ENCODE measurements around the gene ADCY7. TPM values are rescaled to one million over a fixed set of nuclear protein-coding genes. Genes with fewer than 3 reads are reported as not detected.

ADCY7 gene
- total RNA-seq = 16.8 and 17.0 TPM in 2 replicates
- long read RNA-seq, partial matches to known transcripts = 7 of 9 reads
- long read RNA-seq, other reads (novel, unspliced or antisense) = 2 of 9 reads

DNA sequence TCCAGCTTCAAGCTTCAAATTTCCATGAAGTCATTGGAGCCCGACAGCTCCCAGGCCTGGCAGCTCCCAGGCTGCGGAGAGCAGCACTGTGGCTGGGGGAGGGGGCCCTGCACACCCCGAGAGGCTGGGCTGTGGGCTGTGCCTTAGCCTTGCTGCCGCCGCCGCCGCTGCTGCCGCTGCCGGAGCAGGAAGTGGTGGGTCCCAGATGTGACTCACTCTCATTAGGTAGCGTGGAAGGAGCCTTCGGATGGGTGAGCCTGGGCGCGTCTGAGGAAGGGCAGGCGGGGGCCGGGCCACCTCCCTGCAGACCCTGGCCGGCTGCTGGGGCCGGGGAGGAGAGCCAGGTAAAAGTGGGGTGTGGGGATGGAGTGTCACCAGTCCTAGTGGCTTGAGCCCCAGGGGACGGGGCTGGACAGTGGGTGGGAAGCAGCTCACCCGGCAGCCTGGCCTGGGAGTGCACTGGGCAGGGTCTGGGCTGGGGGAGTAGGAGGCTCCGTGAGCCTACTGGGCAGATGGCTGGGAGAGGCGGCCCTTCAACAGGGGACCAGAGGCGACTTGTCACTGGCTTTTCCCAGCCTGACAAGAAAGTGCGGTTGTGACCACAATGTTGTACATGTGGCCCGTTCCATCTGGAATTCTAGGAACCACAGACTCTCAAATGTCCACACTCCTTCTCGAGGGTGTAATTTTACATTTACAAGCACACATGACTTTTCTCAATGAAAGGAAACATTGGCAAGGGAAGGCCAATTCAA, at the start of gene ADCY7:
ADCY7 (plus strand) TSS at position 215 of the 755 bp plus-strand sequence. CDS start 21,629 bp downstream, outside the sequence.
- DNase-seq (ENCODE audit: low spot score, unreplicated experiment) = no peak
- TF ChIP-seq, protein P1, sequence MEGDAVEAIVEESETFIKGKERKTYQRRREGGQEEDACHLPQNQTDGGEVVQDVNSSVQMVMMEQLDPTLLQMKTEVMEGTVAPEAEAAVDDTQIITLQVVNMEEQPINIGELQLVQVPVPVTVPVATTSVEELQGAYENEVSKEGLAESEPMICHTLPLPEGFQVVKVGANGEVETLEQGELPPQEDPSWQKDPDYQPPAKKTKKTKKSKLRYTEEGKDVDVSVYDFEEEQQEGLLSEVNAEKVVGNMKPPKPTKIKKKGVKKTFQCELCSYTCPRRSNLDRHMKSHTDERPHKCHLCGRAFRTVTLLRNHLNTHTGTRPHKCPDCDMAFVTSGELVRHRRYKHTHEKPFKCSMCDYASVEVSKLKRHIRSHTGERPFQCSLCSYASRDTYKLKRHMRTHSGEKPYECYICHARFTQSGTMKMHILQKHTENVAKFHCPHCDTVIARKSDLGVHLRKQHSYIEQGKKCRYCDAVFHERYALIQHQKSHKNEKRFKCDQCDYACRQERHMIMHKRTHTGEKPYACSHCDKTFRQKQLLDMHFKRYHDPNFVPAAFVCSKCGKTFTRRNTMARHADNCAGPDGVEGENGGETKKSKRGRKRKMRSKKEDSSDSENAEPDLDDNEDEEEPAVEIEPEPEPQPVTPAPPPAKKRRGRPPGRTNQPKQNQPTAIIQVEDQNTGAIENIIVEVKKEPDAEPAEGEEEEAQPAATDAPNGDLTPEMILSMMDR (IDR thresholded peaks at IDR 0.05; ENCODE audit: unreplicated experiment) = no peak
- peaks cover 12% of the 10 kb centered on the region for H3K4me1 Mint-ChIP-seq (ENCODE audit: low read depth)
- H3K36me3 Mint-ChIP-seq (ENCODE audit: insufficient read depth) = no peaks in the 10 kb centered on the region
- no peak within 1 kb of the TSS for H3K27ac Mint-ChIP-seq
- no peaks in the 10 kb centered on the region for H3K27me3 Mint-ChIP-seq
- H3K4me3 Mint-ChIP-seq (ENCODE audit: low read depth) = no peak within 1 kb of the TSS
- no peaks in the 10 kb centered on the region for H3K9me3 Mint-ChIP-seq (ENCODE audit: low read depth)

DNA sequence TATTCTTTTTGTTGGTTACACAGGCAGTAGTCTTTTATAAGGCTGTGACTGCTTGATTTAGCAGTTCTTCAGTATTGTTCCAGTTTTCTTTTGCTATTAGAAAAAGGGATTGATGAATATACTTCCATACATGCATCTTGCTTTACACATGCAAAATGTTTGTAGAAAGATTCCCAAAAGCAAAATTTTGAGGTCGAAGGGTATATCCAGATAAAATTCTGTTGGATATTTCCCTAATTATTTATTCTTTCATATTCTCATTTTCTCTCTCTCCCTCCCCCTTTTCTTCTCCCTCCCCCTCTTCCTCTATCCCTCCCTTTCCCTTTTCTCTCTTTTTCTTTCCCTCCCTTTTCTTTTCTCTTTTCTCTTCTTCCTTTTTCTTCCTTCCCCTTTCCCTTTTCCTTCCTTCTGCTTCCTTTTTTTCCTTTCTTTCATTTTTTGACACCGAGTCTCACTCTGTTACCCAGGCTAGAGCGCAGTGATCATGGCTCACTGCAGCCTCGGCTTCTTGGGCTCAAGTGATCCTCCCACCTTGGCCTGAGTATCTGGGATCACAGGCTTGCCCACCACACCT, 46.9 kb upstream of the ADCY7 start:
- TF ChIP-seq, protein P1 (IDR thresholded peaks at IDR 0.05; ENCODE audit: unreplicated experiment) = no peak
- no peak for DNase-seq (ENCODE audit: low spot score, unreplicated experiment)
- no peaks in the 10 kb centered on the region for H3K9me3 Mint-ChIP-seq (ENCODE audit: low read depth)
- peaks cover 3% of the 10 kb centered on the region for H3K36me3 Mint-ChIP-seq (ENCODE audit: insufficient read depth)
- no peak overlapping the region for H3K4me3 Mint-ChIP-seq (ENCODE audit: low read depth)
- H3K27me3 Mint-ChIP-seq = no peaks in the 10 kb centered on the region
- peaks cover 4% of the 10 kb centered on the region for H3K4me1 Mint-ChIP-seq (ENCODE audit: low read depth)
- H3K27ac Mint-ChIP-seq = no peak overlapping the region

DNA sequence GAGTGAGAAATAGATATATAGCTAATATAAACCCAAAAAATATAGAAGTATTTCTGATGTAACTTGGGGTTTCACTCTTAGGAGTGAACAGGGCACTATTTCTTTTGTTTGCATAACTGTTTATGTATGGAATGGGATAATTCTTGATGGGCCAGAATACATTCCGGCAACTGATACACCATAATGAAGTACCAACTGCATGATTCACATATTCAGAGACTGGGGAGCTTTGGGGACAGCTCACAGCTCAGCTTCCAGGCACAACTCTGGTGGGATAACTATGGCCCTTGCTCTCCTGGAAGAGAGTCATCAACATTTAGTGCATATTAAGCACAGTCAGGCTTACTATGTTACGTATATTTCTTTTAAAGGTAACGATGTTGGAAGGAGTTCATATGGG, 42.1 kb upstream of the ADCY7 start:
- no peak overlapping the region for H3K27ac Mint-ChIP-seq
- peaks cover 4% of the 10 kb centered on the region for H3K4me1 Mint-ChIP-seq (ENCODE audit: low read depth)
- no peak overlapping the region for H3K4me3 Mint-ChIP-seq (ENCODE audit: low read depth)
- TF ChIP-seq, protein P1 (IDR thresholded peaks at IDR 0.05; ENCODE audit: unreplicated experiment) = no peak
- H3K36me3 Mint-ChIP-seq (ENCODE audit: insufficient read depth) = peaks cover 17% of the 10 kb centered on the region
- no peak for DNase-seq (ENCODE audit: low spot score, unreplicated experiment)
- H3K27me3 Mint-ChIP-seq = no peaks in the 10 kb centered on the region
- H3K9me3 Mint-ChIP-seq (ENCODE audit: low read depth) = no peaks in the 10 kb centered on the region

DNA sequence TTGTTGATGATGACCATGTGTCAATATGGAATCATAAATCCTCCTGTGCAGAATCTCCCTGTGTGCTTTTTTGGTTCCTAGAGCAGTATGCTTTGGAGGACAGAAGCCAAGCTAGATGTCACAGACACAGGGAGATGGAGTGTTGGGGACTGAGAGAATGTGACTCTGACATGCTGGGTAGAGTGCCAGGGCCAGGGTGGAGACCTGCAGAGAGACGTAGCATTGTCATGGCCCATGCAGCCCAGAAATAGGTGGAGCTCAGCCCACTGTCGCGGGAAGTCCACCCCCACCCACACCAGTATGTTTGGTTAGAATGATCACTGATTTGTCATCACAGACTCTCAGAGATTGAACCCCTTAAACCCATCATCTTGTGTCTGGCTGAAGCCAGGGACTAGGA, 39.2 kb upstream of the ADCY7 start:
- peaks cover 17% of the 10 kb centered on the region for H3K36me3 Mint-ChIP-seq (ENCODE audit: insufficient read depth)
- H3K4me1 Mint-ChIP-seq (ENCODE audit: low read depth) = peaks cover 4% of the 10 kb centered on the region
- TF ChIP-seq, protein P1 (IDR thresholded peaks at IDR 0.05; ENCODE audit: unreplicated experiment) = no peak
- H3K27ac Mint-ChIP-seq = no peak overlapping the region
- no peak for DNase-seq (ENCODE audit: low spot score, unreplicated experiment)
- no peaks in the 10 kb centered on the region for H3K9me3 Mint-ChIP-seq (ENCODE audit: low read depth)
- H3K4me3 Mint-ChIP-seq (ENCODE audit: low read depth) = no peak overlapping the region
- H3K27me3 Mint-ChIP-seq = no peaks in the 10 kb centered on the region

DNA sequence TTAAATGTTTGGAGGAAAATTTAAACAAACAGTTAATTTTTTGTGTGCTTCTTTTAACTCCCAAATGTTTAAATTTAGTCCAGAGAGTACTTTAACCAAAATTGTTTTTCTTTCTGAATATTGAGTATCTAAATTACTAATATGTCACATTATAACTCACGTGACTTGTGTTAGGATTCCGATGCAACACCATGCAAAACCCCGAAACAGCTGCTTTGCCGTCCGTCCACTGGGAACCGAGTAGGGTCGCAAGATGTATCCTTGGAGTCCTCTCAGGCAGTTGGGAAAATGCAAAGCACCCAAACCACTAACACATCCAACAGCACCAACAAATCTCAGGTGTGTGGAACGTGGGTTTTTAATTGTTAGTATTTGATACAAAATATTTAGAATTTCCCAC, 38.7 kb upstream of the ADCY7 start:
- Mint-ChIP-seq H3K27me3 (no peaks in the 10 kb centered on the region), H3K4me3 (ENCODE audit: low read depth) (no peak overlapping the region), H3K27ac (no peak overlapping the region), H3K4me1 (ENCODE audit: low read depth) (peaks cover 4% of the 10 kb centered on the region), H3K9me3 (ENCODE audit: low read depth) (no peaks in the 10 kb centered on the region), H3K36me3 (ENCODE audit: insufficient read depth) (peaks cover 17% of the 10 kb centered on the region)
- no peak for DNase-seq (ENCODE audit: low spot score, unreplicated experiment)
- TF ChIP-seq, protein P1 (IDR thresholded peaks at IDR 0.05; ENCODE audit: unreplicated experiment) = no peak
